Glutamatergic neuron (in vitro differentiated cells): ENCODE data around the gene CFAP73. TPM values are rescaled to one million over a fixed set of nuclear protein-coding genes. Genes with fewer than 3 reads are reported as not detected.

Experiments
- DNase-seq: peaks from one replicate; pipeline ENCODE4 v3.0.0; 2022
- H3K27ac Mint-ChIP-seq: one replicate; pipeline ENCODE4 v1.8.0; 2020; ENCODE audit warnings: mild to moderate bottlenecking, mixed read lengths, inconsistent platforms; ENCODE audit not compliant: unreplicated experiment
- H3K27me3 Mint-ChIP-seq: one replicate; pipeline ENCODE4 v1.8.0; 2020; ENCODE audit warnings: mild to moderate bottlenecking, moderate library complexity, mixed read lengths, inconsistent platforms; ENCODE audit not compliant: unreplicated experiment
- H3K36me3 Mint-ChIP-seq: one replicate; pipeline ENCODE4 v1.8.0; 2020; ENCODE audit warnings: mild to moderate bottlenecking, mixed read lengths, inconsistent platforms; ENCODE audit not compliant: unreplicated experiment
- H3K4me1 Mint-ChIP-seq: one replicate; pipeline ENCODE4 v1.8.0; 2020; ENCODE audit warnings: mild to moderate bottlenecking, low read depth, mixed read lengths, inconsistent platforms; ENCODE audit not compliant: unreplicated experiment
- H3K4me3 Mint-ChIP-seq: one replicate; pipeline ENCODE4 v1.8.0; 2020; ENCODE audit warnings: mild to moderate bottlenecking, mixed read lengths, inconsistent platforms; ENCODE audit not compliant: unreplicated experiment
- H3K9me3 Mint-ChIP-seq: one replicate; pipeline ENCODE4 v1.8.0; 2020; ENCODE audit warnings: mild to moderate bottlenecking, moderate library complexity, mixed read lengths, inconsistent platforms; ENCODE audit not compliant: unreplicated experiment
- total RNA-seq: library from RNA; stranded (reverse); fragmentation: NEBNext Ultra II Directional; extraction: Animal tissue kit (Norgen Biotek cat#: 25700); gene quantifications from one replicate; pipeline ENCODE4 v1.2.1, GENCODE V29; 2021; ENCODE audit not compliant: unreplicated experiment
- TF ChIP-seq, protein P1 (sequence below): fragments of 200-600 bp; sonication (generic); IDR thresholded peaks from one replicate; pipeline ENCODE4 v1.5.0; 2021; ENCODE audit not compliant: partially characterized antibody, unreplicated experiment

Gene CFAP73
- total RNA-seq, 1 donor from 2014 or later = not detected

DNA sequence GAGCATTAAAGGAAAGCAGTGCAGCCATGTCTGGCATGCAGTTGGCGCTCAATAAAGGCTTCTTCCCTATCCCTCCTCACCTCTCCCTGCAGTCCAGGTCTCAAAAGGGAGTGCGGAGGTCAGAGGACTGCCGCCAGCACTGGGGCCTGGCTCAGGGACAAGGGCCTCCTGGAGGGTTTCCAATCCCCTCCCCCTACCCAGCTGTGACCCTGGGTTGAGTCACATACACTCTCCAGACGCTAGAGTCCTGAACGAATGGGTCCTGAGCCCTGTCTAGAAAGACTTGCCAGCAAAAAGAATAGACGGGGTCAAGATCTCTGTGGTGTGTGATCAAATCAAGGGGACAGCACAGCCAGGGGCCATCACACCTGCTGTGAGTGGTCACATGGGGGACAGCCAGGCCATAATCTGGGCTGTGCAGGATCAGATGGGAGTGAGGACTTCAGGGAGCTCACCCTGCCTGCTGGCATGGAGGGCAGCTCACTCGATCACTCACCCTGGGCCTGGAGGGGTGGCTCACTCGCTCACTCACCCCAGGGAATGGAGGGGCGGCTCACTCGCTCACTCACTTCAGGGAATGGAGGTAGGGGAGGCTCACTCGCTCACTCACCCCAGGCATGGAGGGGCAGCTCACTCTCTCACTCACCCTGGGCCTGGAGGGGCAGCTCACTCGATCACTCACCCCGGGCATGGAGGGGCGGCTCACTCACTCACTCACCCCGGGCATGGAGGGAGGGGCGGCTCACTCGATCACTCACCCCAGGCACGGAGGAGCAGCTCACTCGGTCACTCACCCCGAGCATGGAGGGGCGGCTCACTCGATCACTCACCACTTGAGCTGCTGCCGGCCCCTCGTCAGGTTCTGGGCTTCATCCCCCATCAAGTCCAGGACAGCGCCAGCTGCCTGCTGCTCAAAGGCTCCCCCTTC lies 12.8 kb downstream of the CFAP73 start:
- DNase-seq = peak; percentile 72
- peak overlapping the region; percentile 38 for H3K4me3 Mint-ChIP-seq
- H3K27me3 Mint-ChIP-seq = peaks cover 1% of the 10 kb centered on the region
- TF ChIP-seq, protein P1, sequence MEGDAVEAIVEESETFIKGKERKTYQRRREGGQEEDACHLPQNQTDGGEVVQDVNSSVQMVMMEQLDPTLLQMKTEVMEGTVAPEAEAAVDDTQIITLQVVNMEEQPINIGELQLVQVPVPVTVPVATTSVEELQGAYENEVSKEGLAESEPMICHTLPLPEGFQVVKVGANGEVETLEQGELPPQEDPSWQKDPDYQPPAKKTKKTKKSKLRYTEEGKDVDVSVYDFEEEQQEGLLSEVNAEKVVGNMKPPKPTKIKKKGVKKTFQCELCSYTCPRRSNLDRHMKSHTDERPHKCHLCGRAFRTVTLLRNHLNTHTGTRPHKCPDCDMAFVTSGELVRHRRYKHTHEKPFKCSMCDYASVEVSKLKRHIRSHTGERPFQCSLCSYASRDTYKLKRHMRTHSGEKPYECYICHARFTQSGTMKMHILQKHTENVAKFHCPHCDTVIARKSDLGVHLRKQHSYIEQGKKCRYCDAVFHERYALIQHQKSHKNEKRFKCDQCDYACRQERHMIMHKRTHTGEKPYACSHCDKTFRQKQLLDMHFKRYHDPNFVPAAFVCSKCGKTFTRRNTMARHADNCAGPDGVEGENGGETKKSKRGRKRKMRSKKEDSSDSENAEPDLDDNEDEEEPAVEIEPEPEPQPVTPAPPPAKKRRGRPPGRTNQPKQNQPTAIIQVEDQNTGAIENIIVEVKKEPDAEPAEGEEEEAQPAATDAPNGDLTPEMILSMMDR = no peak
- peaks cover 3% of the 10 kb centered on the region for H3K9me3 Mint-ChIP-seq
- no peaks in the 10 kb centered on the region for H3K36me3 Mint-ChIP-seq
- peak overlapping the region; percentile 38 for H3K27ac Mint-ChIP-seq
- H3K4me1 Mint-ChIP-seq = peaks cover 14% of the 10 kb centered on the region

DNA sequence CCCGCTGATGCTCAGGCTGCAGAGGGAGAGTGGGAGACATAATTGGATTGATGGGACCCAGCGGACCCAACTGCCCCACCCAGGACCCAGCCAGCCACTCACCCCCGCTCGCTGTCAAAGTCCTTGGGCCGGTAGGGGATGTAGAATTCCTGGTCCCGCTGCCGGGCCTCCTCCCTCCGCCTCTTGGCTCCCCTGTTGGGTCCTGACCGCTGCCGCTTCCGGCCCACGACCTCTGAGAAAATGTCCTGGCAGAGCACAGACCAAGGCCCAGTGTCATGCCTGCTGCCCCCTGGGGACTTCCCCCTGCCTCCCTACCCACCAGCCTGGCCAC lies 13.5 kb downstream of the CFAP73 start:
- DNase-seq = no peak
- no peak overlapping the region for H3K4me3 Mint-ChIP-seq
- TF ChIP-seq, protein P1 = no peak
- no peaks in the 10 kb centered on the region for H3K36me3 Mint-ChIP-seq
- H3K27me3 Mint-ChIP-seq = peaks cover 1% of the 10 kb centered on the region
- peaks cover 14% of the 10 kb centered on the region for H3K4me1 Mint-ChIP-seq
- H3K27ac Mint-ChIP-seq = no peak overlapping the region
- peaks cover 3% of the 10 kb centered on the region for H3K9me3 Mint-ChIP-seq

DNA sequence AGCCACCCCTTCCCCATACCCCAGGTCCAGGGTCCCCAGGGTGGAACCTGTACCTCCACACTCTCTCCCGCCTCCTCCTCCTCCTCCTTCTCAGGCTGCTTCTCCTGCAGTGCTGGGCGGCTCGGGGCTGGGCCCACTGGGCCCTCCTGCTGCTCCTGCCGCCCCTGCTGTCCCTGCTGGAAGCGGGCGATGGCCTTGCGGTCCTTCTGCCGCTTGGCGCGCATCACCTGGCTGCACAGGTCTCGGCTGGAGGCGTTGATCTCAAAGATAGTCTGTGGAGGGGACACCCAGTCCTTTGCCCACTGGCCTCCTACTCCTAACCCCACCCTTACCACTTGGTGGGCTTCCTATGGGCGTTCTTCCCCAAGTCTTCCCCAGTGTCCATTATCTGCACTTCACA lies 14.5 kb downstream of the CFAP73 start:
- H3K9me3 Mint-ChIP-seq = peaks cover 3% of the 10 kb centered on the region
- DNase-seq = no peak
- H3K36me3 Mint-ChIP-seq = no peaks in the 10 kb centered on the region
- H3K4me1 Mint-ChIP-seq = peaks cover 14% of the 10 kb centered on the region
- no peak overlapping the region for H3K27ac Mint-ChIP-seq
- peaks cover 1% of the 10 kb centered on the region for H3K27me3 Mint-ChIP-seq
- no peak overlapping the region for H3K4me3 Mint-ChIP-seq
- TF ChIP-seq, protein P1 = no peak

DNA sequence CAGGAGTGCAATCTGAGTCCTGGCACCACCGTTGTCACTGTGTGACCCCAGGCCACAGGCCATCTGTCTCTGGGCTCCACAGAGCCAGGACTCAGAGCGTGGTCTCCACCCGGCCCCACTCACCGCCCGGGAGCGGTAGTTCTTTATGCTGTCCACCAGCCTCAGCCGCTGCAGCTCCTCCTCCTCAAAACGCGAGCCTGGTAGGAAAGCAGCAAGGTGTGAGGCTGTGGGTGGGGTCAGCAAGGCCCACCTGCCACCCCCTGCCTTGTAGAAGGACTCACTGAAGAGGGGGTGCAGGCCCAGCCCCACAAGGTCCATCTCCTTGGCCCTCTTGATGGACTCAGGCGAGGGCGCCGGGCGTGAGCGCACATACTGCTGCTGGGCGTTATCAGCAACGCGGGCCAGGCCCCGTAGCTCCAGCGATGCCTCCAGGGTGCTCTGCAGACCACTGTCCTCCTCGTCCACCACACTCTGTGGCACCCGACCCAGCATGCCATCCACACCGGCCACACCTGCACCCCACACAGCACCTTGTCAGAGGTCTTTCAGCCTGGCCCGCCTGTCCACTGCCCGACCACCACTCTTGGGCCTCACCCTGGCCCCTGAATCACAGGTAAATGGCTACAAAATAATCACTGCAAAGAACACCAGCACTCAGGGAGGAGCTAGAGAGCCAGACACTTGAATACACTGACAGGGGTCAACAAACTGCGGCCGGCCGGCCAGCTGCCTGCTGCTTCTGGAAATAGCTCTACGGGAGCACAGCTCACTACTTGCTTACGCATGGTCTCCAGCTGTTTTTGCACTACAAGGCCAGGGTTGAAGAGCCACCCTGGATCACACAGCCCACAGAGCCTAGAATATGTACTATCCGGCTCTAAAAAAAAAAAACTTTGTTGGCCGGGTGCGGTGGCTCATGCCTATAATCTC lies 16.3 kb downstream of the CFAP73 start:
- Mint-ChIP-seq H3K27me3 (peaks cover 1% of the 10 kb centered on the region), H3K4me3 (no peak overlapping the region), H3K27ac (no peak overlapping the region), H3K9me3 (peaks cover 3% of the 10 kb centered on the region), H3K4me1 (peaks cover 8% of the 10 kb centered on the region), H3K36me3 (no peaks in the 10 kb centered on the region)
- DNase-seq = no peak
- TF ChIP-seq, protein P1 = no peak
